PC-3 (cell line): ENCODE measurements around the gene SEPTIN5. TPM values are rescaled to one million over a fixed set of nuclear protein-coding genes. Genes with fewer than 3 reads are reported as not detected.

ENCODE experiments used
- ATAC-seq: fragments of 200-7000 bp; cut with Tn5 transposase; 2 replicates; pipeline ENCODE4 v1.9.1; 2020; ENCODE audit warnings: mild to moderate bottlenecking, moderate library complexity
- BruUV-seq: library from RNA; stranded (reverse); fragments of 400-500 nt; replicated peaks from 2 replicates; lab custom pipeline; 2021; lab: Mats Ljungman, UMichigan
- CTCF ChIA-PET: fragments of 300-600 bp; sonication (Branson Sonifier 250); formaldehyde crosslinking; loops from one replicate; lab custom pipeline; 2022; ENCODE audit warnings: antibody characterized with exemption; lab: Charles Lee
- POLR2A ChIA-PET: fragments of 300-600 bp; sonication (Branson Sonifier 250); formaldehyde crosslinking; loops from one replicate; lab custom pipeline; 2022; ENCODE audit warnings: antibody characterized with exemption; ENCODE audit not compliant: unreplicated experiment; lab: Charles Lee
- DNase-seq: peaks from one replicate; pipeline ENCODE4 v3.0.0-alpha.2; 2015
- H2AFZ ChIP-seq: fragments of 300-600 bp; sonication (generic); 2 replicates; pipeline ENCODE4 v1.6.0; 2016; ENCODE audit warnings: antibody characterized with exemption, low read length
- H3F3A ChIP-seq: fragments of 300-600 bp; sonication (generic); one replicate; pipeline ENCODE4 v1.6.0; 2017; ENCODE audit warnings: antibody characterized with exemption, low read length, control low read depth, mild to moderate bottlenecking; ENCODE audit not compliant: unreplicated experiment
- H3K27ac ChIP-seq: fragments of 300-600 bp; sonication (generic); 2 replicates; pipeline ENCODE4 v1.5.1; 2016; ENCODE audit warnings: mild to moderate bottlenecking, low read length
- H3K27me3 ChIP-seq: fragments of 300-600 bp; sonication (generic); 2 replicates; pipeline ENCODE4 v1.6.1; 2016; ENCODE audit warnings: low read length, mixed read lengths
- H3K36me3 ChIP-seq: fragments of 300-600 bp; sonication (generic); 2 replicates; pipeline ENCODE4 v1.6.1; 2016; ENCODE audit warnings: low read depth, mixed run types, low read length, mixed read lengths
- H3K4me1 ChIP-seq: fragments of 300-600 bp; sonication (generic); 2 replicates; pipeline ENCODE4 v1.5.1; 2016; ENCODE audit warnings: low read length; ENCODE audit not compliant: insufficient read depth
- H3K4me2 ChIP-seq: fragments of 300-600 bp; sonication (generic); 2 replicates; pipeline ENCODE4 v1.6.0; 2016; ENCODE audit warnings: low read length
- H3K4me3 ChIP-seq: fragments of 300-600 bp; sonication (generic); 2 replicates; pipeline ENCODE4 v1.5.1; 2016; ENCODE audit warnings: mild to moderate bottlenecking, low read length, mixed read lengths
- H3K79me2 ChIP-seq: fragments of 300-600 bp; sonication (generic); 2 replicates; pipeline ENCODE4 v1.6.1; 2017; ENCODE audit warnings: low read length, mixed read lengths
- H3K9ac ChIP-seq: fragments of 300-600 bp; sonication (generic); 2 replicates; pipeline ENCODE4 v1.6.0; 2016; ENCODE audit warnings: mild to moderate bottlenecking, low read length
- H3K9me2 ChIP-seq: fragments of 300-600 bp; sonication (generic); replicated peaks from 2 replicates; pipeline ENCODE4 v1.6.1; 2016; ENCODE audit warnings: mixed run types, low read length, mixed read lengths
- H3K9me3 ChIP-seq: fragments of 300-600 bp; sonication (generic); 2 replicates; pipeline ENCODE4 v1.6.1; 2016; ENCODE audit warnings: low read length, mixed read lengths
- H4K20me1 ChIP-seq: fragments of 300-600 bp; sonication (generic); 2 replicates; pipeline ENCODE4 v1.6.1; 2016; ENCODE audit warnings: low read length, mixed read lengths
- EZH2 ChIP-seq: fragments of 300-600 bp; sonication (generic); IDR thresholded peaks from one replicate; pipeline ENCODE4 v1.6.1; 2017; ENCODE audit warnings: antibody characterized with exemption, mild to moderate bottlenecking, low read length; ENCODE audit not compliant: unreplicated experiment
- EZH2phosphoT487 ChIP-seq: fragments of 300-600 bp; sonication (generic); IDR thresholded peaks from 2 replicates; pipeline ENCODE4 v1.6.1; 2018; ENCODE audit warnings: mild to moderate bottlenecking, antibody characterized with exemption, low read length, borderline replicate concordance
- intact Hi-C: fragments of 100-400 bp; cut with micrococcal nuclease; formaldehyde crosslinking; loops from 2 replicates; pipeline ENCODE4 v1.9.0; 2023
- total RNA-seq: library from RNA; depleted of rRNA; stranded (reverse); fragments of >200 nt; gene quantifications from 2 replicates; pipeline ENCODE4 v1.2.3, GENCODE V29; 2014
- TF ChIP-seq, protein P1 (sequence below): fragments of 300-600 bp; sonication (generic); conservative IDR thresholded peaks from 2 replicates; pipeline ENCODE4 v1.5.1; 2017; ENCODE audit warnings: antibody characterized with exemption, low read depth, mild to moderate bottlenecking, low read length

The SEPTIN5 gene
- total RNA-seq, 1 experiment from 2014 or later, result 27.5 TPM

DNA sequence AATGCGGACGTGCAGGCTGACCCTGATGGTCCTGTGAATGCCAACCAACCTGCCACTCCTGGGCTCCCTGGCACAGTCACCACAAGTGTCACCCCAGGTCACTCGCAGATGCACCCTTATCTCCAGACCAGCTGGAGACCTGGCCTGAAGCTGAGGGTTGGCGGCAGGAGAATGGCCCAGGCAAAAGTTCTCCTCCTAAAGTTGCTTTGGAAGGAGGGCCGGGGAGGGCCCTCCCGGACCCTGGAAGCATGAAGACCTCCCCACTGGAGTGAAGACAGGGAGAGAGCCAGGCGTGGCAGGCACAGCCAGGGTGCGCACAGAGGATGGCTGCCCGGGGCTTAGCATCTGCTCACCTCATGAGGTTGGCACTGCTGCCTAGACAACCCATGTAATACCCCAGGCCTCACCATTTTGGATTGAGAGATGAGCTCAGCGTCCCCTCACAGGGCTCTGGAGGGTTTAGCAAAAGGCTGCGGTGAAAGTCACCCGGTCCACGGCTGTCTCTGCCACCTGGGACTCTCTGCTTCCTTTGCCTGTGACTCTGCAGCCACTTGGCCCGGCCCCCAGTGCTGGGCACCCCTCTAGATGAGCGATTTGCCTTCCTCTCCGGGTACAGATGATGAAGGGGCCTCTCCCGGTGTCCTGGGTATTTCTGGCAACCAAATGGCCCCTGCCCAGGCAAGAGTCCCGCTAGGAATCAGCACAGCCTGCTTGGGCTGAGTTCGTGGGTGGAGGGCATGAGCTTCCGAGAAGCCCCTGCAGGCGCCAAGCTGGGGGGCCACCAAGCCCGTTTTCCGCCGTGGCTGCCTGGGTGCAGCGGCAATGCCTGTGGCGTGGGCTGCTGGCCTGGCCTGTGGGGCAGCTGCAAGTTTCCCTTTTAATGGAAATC, 48.3 kb upstream of the SEPTIN5 start:
- DNase-seq, result no peak
- no peak overlapping the region for H2AFZ ChIP-seq

DNA sequence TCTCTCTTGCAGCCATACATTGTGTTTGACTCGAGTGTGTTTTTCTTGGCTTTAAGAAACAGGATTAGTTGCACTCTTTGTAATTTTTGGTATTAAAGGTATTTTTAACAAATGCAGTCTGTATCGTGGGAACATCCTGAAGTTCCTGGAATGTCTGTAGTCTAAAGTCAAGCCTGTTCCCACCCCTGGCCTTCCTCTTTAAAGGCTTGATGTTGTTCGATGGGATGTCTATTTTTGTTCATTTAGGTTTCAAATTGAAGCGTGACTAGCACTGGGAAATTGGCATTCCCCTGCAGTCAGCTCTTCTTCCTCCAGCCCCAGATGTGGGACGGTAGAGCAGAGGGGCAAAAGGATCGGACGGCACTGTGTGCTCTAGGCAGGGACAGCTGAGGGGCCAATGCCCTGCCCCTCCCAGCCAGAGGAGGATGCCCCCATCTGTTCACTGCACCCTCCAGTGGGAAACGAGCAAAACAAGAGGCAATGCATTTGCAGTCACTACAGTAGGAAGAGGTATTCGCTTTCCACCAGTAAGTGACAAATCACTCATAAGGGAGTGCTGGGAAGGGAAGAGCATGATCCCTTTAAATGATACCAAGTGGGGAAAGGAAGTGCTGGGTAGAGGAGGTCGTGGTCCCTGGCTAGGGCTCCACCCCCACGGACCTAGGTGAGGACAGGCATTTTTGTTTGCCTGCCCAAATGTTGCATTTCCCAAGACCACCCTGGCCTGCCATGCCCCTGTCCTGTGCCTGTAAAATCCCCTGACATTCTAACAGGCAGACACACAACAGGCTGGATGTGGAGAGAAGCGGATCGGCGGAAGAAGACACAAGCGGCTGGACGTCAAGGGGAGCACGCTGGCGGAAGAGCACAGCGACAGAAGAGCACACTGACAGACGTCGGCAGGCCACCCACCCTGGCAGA, 47.4 kb upstream of the SEPTIN5 start:
- POLR2A ChIA-PET, result no interaction called here

More for the DNA sequence above, 48.3 kb upstream of the SEPTIN5 start:
- ChIA-PET CTCF (no interaction called here), POLR2A (no interaction called here)
- TF ChIP-seq EZH2phosphoT487 (no peak), EZH2 (no peak)
- TF ChIP-seq, protein P1, sequence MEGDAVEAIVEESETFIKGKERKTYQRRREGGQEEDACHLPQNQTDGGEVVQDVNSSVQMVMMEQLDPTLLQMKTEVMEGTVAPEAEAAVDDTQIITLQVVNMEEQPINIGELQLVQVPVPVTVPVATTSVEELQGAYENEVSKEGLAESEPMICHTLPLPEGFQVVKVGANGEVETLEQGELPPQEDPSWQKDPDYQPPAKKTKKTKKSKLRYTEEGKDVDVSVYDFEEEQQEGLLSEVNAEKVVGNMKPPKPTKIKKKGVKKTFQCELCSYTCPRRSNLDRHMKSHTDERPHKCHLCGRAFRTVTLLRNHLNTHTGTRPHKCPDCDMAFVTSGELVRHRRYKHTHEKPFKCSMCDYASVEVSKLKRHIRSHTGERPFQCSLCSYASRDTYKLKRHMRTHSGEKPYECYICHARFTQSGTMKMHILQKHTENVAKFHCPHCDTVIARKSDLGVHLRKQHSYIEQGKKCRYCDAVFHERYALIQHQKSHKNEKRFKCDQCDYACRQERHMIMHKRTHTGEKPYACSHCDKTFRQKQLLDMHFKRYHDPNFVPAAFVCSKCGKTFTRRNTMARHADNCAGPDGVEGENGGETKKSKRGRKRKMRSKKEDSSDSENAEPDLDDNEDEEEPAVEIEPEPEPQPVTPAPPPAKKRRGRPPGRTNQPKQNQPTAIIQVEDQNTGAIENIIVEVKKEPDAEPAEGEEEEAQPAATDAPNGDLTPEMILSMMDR, result no peak
- Histone ChIP-seq H3K9me3 (no peaks in the 10 kb centered on the region), H3K27me3 (no peaks in the 10 kb centered on the region), H3K4me1 (no peaks in the 10 kb centered on the region), H3K4me3 (no peak overlapping the region), H3K36me3 (no peaks in the 10 kb centered on the region), H3F3A (no peaks in the 10 kb centered on the region), H3K9ac (no peak overlapping the region), H3K4me2 (no peak overlapping the region), H3K79me2 (no peaks in the 10 kb centered on the region), H4K20me1 (no peaks in the 10 kb centered on the region), H3K9me2 (no peaks in the 10 kb centered on the region), H3K27ac (no peak overlapping the region)
- no peak for ATAC-seq
- no TSS peak for BruUV-seq
- intact Hi-C loops, result no loop called here

More for the DNA sequence above, 47.4 kb upstream of the SEPTIN5 start:
- no peak for TF ChIP-seq EZH2phosphoT487
- TF ChIP-seq, protein P1, result no peak
- TF ChIP-seq EZH2, result no peak
- Histone ChIP-seq H4K20me1 (no peaks in the 10 kb centered on the region), H3K79me2 (no peaks in the 10 kb centered on the region), H2AFZ (no peak overlapping the region), H3K4me3 (no peak overlapping the region), H3K36me3 (no peaks in the 10 kb centered on the region), H3K9me2 (no peaks in the 10 kb centered on the region), H3K9me3 (no peaks in the 10 kb centered on the region), H3F3A (no peaks in the 10 kb centered on the region), H3K27me3 (no peaks in the 10 kb centered on the region), H3K4me2 (no peak overlapping the region), H3K9ac (no peak overlapping the region), H3K27ac (no peak overlapping the region), H3K4me1 (no peaks in the 10 kb centered on the region)
- intact Hi-C loops, result no loop called here
- DNase-seq (no peak), ATAC-seq (no peak)
- no TSS peak for BruUV-seq
- CTCF ChIA-PET, result no interaction called here
